ENCODE measurements around the gene SLC38A9.

The SLC38A9 gene

GRCh38 chr5:55584398-55585205, 127.5 kb downstream of the SLC38A9 start:
- TF ChIP-seq CTCF (IDR thresholded peaks at IDR 0.05; ENCODE audit: extremely low read depth, missing control alignments), result no peak
- DNase-seq (ENCODE audit: low spot score), result no peak

- no peak for TF ChIP-seq CTCF (IDR thresholded peaks at IDR 0.05; ENCODE audit: extremely low read depth, missing control alignments)
- no peak for DNase-seq (ENCODE audit: low spot score)
Observed at GRCh38 chr5:55583578-55583977, 128.5 kb downstream of the SLC38A9 start.

GRCh38 chr5:55582256-55582655, 129.9 kb downstream of the SLC38A9 start:
- TF ChIP-seq CTCF (IDR thresholded peaks at IDR 0.05; ENCODE audit: extremely low read depth, missing control alignments), result no peak
- no peak for DNase-seq (ENCODE audit: low spot score)

GRCh38 chr5:55580042-55580441, 132.1 kb downstream of the SLC38A9 start:
- no peak for TF ChIP-seq CTCF (IDR thresholded peaks at IDR 0.05; ENCODE audit: extremely low read depth, missing control alignments)
- no peak for DNase-seq (ENCODE audit: low spot score)

GRCh38 chr5:55578771-55579170, 133.4 kb downstream of the SLC38A9 start:
- no peak for DNase-seq (ENCODE audit: low spot score)
- no peak for TF ChIP-seq CTCF (IDR thresholded peaks at IDR 0.05; ENCODE audit: extremely low read depth, missing control alignments)

GRCh38 chr5:55577353-55578060, 134.6 kb downstream of the SLC38A9 start:
- no peak for TF ChIP-seq CTCF (IDR thresholded peaks at IDR 0.05; ENCODE audit: extremely low read depth, missing control alignments)
- no peak for DNase-seq (ENCODE audit: low spot score)

GRCh38 chr5:55576661-55577060, 135.5 kb downstream of the SLC38A9 start:
- no peak for DNase-seq (ENCODE audit: low spot score)
- no peak for TF ChIP-seq CTCF (IDR thresholded peaks at IDR 0.05; ENCODE audit: extremely low read depth, missing control alignments)

Data from GM20000 (cell line).